GM21381 (cell line): ENCODE measurements around the gene ATP1A4.

ENCODE experiments used
- ATAC-seq: cut with Tn5 transposase; IDR thresholded peaks from one replicate; pipeline ENCODE4 v1.9.1; 2021; ENCODE audit warnings: mild to moderate bottlenecking, moderate library complexity; ENCODE audit not compliant: unreplicated experiment

The ATP1A4 gene

GRCh38 chr1:160169553-160170399, 18.4 kb downstream of the ATP1A4 start:
- ATAC-seq: no peak

GRCh38 chr1:160171354-160171753, 20.0 kb downstream of the ATP1A4 start:
- no peak for ATAC-seq

GRCh38 chr1:160171980-160172379, 20.6 kb downstream of the ATP1A4 start:
- no peak for ATAC-seq

- no peak for ATAC-seq
These were observed 25.8 kb downstream of the ATP1A4 start for GRCh38 chr1:160177231-160177630.

- no peak for ATAC-seq
These were observed 26.3 kb downstream of the ATP1A4 start for GRCh38 chr1:160177667-160178066.

GRCh38 chr1:160178731-160179130, 27.3 kb downstream of the ATP1A4 start:
- ATAC-seq: no peak

- no peak for ATAC-seq
These were observed 27.9 kb downstream of the ATP1A4 start for GRCh38 chr1:160179336-160179735.

- ATAC-seq: no peak
These were observed 34.8 kb downstream of the ATP1A4 start for GRCh38 chr1:160186246-160186645.

- ATAC-seq: no peak
These were observed 35.3 kb downstream of the ATP1A4 start for GRCh38 chr1:160186729-160187128.

GRCh38 chr1:160187407-160187806, 36.0 kb downstream of the ATP1A4 start:
- no peak for ATAC-seq

GRCh38 chr1:160188341-160188740, 36.9 kb downstream of the ATP1A4 start:
- ATAC-seq: no peak

GRCh38 chr1:160189649-160190625, 38.5 kb downstream of the ATP1A4 start, which contains the start of gene CASQ1:
TSS of gene CASQ1 (plus strand) at chr1:160190575. CDS start at chr1:160190752, 177 bp downstream.
- ATAC-seq: no peak

GRCh38 chr1:160191756-160192155, 40.4 kb downstream of the ATP1A4 start:
- no peak for ATAC-seq

GRCh38 chr1:160192234-160192633, 40.8 kb downstream of the ATP1A4 start:
- no peak for ATAC-seq

- peak; percentile 75 for ATAC-seq
These were observed 41.9 kb downstream of the ATP1A4 start for GRCh38 chr1:160193091-160193819.

GRCh38 chr1:160193832-160194736, 42.7 kb downstream of the ATP1A4 start:
- no peak for ATAC-seq

- no peak for ATAC-seq
These were observed 43.3 kb downstream of the ATP1A4 start for GRCh38 chr1:160194737-160195059.

- ATAC-seq: no peak
These were observed 44.7 kb downstream of the ATP1A4 start for GRCh38 chr1:160196143-160196542.

- ATAC-seq: no peak
These were observed 45.8 kb downstream of the ATP1A4 start for GRCh38 chr1:160197231-160197630.

- no peak for ATAC-seq
These were observed 49.4 kb downstream of the ATP1A4 start for GRCh38 chr1:160200786-160201185.
